Measurements from ENCODE around the gene WDCP. TPM values are rescaled to one million over a fixed set of nuclear protein-coding genes. Genes with fewer than 3 reads are reported as not detected.
A peak's percentile ranks its signal among the peaks of the same experiment; 100 is the strongest.
"Not testable (repeated sequence)": the region's sequence is repeated elsewhere in the genome, so short reads cannot be mapped to it uniquely, and the experiment has no call there.

WDCP gene
- total RNA-seq, 1 donor from 2014 or later = 43.9 TPM

- Mint-ChIP-seq H3K27ac (ENCODE audit: unreplicated experiment) (no peak overlapping the region), H3K27me3 (ENCODE audit: low read depth) (no peaks in the 10 kb centered on the region), H3K4me3 (no peak overlapping the region), H3K9me3 (no peaks in the 10 kb centered on the region), H3K36me3 (ENCODE audit: low read depth) (peaks cover 2% of the 10 kb centered on the region), H3K4me1 (no peaks in the 10 kb centered on the region)
- no peak for DNase-seq (ENCODE audit: low read depth, low spot score)
- no peak for TF ChIP-seq CTCF (conservative IDR thresholded peaks at IDR 0.05)
These were observed 29.5 kb downstream of the WDCP start for GRCh38 chr2:24017711-24018110.

DNA sequence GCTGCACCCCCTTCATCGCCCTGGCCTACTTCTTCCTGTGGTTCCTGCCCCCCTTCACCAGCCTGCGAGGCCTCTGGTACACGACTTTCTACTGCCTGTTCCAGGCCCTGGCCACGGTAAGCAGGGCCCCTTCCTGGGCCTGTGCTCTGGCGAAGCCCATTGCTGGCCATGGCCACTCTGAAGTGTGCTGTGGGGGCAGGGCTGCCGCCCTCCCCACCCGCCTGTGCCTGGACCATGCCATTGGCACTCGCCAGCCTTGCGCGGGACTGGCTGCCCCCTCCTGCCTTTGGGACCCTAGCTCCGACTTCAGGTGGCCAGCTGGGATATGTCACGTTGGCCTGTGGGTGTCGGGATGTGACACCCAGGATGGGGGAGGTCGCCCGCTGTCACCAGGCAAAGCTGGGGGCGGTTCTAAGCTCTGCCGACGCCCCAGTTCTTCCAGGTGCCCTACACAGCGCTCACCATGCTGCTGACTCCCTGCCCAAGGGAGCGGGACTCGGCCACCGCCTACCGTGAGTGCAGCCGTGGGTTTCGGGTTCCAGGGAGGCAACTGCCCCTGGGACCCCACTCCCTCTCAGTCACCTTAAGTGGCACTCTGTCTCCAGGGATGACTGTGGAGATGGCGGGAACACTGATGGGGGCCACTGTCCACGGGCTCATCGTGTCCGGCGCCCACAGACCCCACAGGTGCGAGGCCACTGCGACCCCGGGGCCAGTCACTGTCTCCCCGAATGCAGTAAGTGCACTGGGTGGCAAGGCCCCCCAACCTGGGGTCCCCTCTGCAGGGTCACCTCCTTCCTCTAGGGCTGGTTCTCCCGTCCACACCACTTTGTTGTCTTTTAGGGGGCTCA is 30.1 kb downstream of the WDCP start:
- no peak for TF ChIP-seq CTCF (conservative IDR thresholded peaks at IDR 0.05)
- Mint-ChIP-seq H3K27ac (ENCODE audit: unreplicated experiment) (peak overlapping the region; percentile 43), H3K4me3 (no peak overlapping the region), H3K9me3 (no peaks in the 10 kb centered on the region), H3K4me1 (no peaks in the 10 kb centered on the region), H3K27me3 (ENCODE audit: low read depth) (no peaks in the 10 kb centered on the region), H3K36me3 (ENCODE audit: low read depth) (no peaks in the 10 kb centered on the region)
- no peak for DNase-seq (ENCODE audit: low read depth, low spot score)

DNA sequence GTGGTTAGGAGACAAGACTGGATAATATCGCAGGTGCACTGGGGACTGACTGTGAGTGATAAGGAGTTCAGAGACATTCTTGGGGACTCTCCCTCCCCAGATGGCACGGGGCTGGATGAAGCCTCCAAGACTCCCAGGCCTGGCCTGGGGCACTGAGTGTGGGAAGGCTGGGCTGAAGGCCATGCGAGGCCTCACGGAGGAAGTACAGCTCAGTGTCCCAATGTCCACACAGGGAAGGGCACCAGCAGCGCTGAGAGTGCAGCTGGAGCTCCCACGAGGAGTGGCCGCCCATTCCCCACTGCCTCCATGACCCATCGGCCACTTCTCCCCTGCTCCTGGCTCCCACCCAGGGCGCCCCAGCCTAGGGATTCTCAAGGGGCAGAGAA is 30.8 kb downstream of the WDCP start:
- DNase-seq (ENCODE audit: low read depth, low spot score) = no peak
- TF ChIP-seq CTCF (conservative IDR thresholded peaks at IDR 0.05) = no peak
- no peak overlapping the region for H3K27ac Mint-ChIP-seq (ENCODE audit: unreplicated experiment)

GRCh38 chr2:24015562-24016375 is 31.4 kb downstream of the WDCP start:
- no peaks in the 10 kb centered on the region for H3K4me1 Mint-ChIP-seq
- no peak overlapping the region for H3K27ac Mint-ChIP-seq (ENCODE audit: unreplicated experiment)
- TF ChIP-seq CTCF (conservative IDR thresholded peaks at IDR 0.05) = no peak
- no peaks in the 10 kb centered on the region for H3K36me3 Mint-ChIP-seq (ENCODE audit: low read depth)
- H3K4me3 Mint-ChIP-seq = no peak overlapping the region
- H3K27me3 Mint-ChIP-seq (ENCODE audit: low read depth) = peaks cover 8% of the 10 kb centered on the region
- no peak for DNase-seq (ENCODE audit: low read depth, low spot score)
- H3K9me3 Mint-ChIP-seq = no peaks in the 10 kb centered on the region

More for the DNA sequence above, 30.8 kb downstream of the WDCP start:
- Mint-ChIP-seq H3K27me3 (ENCODE audit: low read depth) (peaks cover 2% of the 10 kb centered on the region), H3K4me3 (no peak overlapping the region), H3K9me3 (no peaks in the 10 kb centered on the region), H3K4me1 (no peaks in the 10 kb centered on the region), H3K36me3 (ENCODE audit: low read depth) (no peaks in the 10 kb centered on the region)

- H3K36me3 Mint-ChIP-seq (ENCODE audit: low read depth); H3K4me1 Mint-ChIP-seq; H3K4me3 Mint-ChIP-seq; DNase-seq (ENCODE audit: low read depth, low spot score); H3K27ac Mint-ChIP-seq (ENCODE audit: unreplicated experiment); H3K27me3 Mint-ChIP-seq (ENCODE audit: low read depth); H3K9me3 Mint-ChIP-seq: not testable (repeated sequence)
These were observed 32.3 kb downstream of the WDCP start for GRCh38 chr2:24014902-24015301.
